Measurements from ENCODE around the gene FAHD1.

FAHD1 gene

DNA sequence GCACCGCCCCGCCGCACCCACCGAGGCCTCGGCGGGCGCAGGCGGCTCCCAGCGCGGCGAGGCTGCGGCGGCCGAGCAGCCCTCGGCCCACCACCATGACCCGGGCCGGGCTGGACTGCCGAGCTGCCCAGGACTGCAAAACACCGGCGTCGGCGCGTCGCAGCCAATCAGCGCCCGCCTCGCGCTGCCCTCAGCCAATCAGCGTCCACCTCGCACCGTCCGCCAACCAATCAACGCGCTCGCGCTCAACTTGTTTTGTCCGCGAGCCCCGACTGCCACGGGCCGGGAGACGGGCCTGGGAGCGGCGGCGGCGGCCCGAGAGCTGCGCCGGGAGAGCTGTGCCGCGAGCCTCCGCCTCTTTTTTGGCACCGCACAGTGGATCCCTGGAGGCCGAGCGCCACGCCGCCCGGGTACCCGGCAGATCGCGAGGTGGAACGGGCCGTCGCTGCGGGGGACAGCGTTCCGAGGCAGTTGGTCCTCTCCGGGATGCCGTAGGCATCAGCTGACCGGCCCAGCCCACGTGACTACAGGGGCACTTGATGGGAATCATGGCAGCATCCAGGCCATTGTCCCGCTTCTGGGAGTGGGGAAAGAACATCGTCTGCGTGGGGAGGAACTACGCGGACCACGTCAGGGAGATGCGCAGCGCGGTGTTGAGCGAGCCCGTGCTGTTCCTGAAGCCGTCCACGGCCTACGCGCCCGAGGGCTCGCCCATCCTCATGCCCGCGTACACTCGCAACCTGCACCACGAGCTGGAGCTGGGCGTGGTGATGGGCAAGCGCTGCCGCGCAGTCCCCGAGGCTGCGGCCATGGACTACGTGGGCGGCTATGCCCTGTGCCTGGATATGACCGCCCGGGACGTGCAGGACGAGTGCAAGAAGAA is at the start of gene FAHD1, which contains the start of gene HAGH:
Gene FAHD1 (plus strand): TSS at position 516 of the 883 bp plus-strand sequence. CDS start 33 bp downstream, at position 549.
Gene HAGH (minus strand): TSS at position 135 of the 883 bp plus-strand sequence. CDS start 38 bp downstream, at position 97.
- peak; percentile 83 to 92 for DNase-seq

DNA sequence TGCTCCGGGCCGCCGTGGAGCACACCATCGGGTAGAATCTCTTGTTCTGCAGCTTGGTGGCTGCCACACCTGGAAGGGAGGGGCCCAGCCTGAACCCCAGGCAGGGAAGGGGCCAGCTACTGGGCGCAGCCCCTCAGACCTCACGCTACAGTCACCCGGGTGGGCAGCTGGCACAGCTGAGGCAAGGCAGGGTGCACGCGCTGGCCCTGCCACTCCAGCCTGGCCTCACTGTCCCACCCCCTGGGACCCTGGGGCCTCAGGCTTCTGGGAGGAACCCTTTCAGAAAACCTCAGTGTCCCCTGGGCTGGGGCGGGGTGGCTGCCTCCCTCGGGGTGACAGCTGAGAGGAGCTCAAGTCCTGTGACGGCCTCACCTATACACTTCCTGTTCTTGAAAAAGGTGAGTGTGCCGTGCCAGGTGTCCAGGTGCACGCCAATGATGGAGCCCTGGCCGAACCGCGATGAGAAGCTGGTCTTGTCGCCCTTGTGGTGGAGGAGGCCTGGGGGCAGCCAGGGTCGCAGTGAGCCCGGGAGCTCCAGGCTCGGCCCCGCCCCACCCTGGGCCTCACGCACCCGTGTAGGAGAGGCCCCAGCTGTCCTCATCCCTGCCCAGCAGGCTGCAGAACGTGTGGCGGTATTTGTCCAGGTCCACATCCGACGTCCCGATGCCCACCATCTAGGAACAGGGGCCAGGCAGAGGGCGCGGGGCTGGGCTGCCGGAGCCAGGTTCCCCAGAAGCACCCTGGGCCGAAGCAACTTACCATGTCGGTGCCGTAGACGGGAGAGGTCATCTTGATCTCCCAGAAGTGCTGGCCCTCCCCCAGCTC is 49.4 kb upstream of the FAHD1 start:
- no peak for DNase-seq

DNA sequence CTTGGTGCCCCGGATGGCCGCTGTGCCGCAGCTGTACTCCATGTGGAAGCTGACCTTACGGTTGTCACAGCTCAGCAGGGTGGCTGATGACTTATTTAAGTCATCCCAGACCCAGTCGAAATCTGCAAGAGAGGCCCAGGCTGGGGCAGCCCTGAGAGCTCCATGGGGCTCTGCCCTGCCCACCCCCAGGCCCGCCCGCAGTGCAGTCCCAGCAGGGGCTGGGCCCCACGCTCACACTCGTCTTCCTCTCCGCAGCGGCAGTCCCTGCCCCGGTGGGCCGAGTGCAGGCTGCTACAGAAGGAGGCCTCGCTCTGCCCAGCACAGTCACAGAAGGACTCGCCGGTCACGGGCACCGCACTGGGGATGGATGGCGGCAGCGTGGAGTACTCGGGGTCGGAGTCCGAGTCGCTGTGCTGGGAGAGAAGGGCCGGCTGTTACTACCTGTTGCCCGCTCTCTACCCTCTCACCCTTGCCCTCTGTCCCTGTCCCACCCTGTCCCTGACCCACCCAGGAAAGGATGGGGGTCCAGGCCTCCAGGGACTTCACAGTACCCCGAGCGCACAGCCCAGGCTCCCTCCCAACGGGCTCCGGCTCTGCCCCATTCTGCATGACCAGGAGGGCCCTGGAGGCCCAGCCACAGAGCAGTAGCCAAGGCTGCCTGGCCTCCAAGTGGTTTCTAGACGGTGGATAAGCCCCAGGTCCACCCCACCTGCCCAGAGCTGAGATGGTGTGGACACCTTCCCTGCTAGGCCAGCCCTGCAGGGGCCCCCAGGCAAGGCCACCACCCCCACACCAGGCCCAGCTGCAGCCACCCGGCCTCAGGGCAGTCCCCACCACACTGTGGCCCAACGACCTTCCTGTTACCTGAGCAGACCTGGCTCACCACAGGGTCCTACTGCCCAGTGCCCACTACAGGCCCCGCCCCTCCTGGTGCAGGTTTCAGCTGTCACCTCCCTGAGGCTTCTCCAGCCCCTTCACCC is 48.5 kb upstream of the FAHD1 start:
- DNase-seq, result no peak

DNA sequence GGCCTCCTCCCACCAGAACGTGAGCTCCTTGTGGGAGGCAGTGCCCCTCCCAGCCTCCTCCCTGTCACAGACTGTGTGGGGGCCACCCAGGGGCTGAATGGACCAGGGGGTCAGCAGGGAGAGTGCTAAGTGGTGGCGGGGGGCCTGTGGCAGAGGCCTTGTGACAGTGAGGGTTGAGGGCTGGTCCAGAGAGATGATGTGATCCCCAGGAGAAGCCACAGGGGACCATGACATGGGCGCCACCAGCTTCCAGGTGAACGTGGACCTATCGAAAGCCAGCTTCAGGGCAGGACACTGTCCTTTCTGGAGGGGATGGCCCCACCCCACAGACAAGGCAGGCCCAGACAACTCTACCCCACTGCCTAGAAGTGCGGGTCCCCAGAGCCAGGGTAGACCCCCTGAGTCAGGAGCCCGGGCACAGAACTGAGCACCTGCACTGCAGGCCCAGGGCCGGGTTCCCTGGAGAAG is 47.7 kb upstream of the FAHD1 start:
- no peak for DNase-seq

DNA sequence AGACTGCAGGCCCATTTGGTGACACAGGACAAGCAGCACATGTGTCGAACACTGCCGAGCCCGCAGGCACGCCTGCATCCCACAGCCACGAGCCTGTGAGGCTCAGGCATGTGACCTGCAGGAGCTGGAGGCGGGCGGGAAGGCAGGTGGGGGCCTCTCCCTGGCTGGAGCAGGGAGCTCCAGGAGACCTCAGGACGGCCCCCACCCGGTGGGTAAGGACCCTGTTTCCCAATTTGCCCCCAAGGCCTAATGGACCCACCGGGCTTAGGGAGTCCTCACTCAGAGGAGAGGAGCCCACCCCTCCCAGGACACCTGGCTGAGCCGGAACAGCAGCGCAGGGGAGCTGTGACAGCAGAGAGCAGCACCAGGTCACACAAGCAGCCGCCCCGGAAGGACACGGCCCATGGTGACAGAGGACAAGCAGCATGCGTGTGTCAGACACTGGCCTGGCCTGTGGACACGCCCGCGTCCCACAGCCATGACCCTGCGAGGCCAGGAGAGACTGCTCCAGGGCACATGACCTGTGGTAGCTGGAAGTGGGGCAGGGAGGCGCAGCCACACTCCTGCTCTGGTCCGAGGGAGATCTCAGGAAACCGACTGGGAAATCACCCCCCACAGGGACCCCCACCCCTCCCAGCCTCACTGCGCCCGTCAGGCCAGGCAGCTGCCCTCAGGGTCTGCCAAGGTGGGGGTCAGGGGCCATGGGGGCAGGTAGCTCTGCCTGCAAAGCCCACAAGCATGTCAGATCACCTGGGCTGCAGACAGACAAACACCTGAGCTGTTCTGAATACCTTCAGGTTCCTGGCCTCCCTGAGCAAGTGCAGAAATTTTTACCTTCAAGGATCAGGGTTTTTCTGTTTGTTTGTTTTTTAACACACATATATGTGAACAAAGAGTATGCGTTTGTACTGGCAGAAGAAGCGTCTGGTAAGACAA is 47.0 kb upstream of the FAHD1 start:
- no peak for DNase-seq

DNA sequence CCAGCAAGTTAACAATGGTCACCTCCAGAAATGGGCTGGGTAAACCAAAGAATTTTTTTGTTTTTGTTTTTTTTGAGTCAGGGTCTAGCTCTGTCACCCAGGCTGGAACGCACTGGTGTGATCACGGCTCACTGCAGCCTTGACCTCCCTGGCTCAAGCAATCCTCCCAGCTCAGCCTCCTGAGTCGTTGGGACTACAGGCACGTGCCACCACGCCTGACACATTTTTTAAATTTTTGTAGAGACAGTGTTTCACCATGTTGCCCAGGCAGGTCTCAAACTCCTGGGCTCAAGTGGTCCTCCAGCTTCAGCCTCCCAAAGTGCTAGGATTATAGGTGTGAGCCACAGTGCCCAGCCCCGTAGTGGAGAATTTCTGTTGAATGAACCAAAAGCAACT is 46.3 kb upstream of the FAHD1 start:
- DNase-seq, result no peak

DNA sequence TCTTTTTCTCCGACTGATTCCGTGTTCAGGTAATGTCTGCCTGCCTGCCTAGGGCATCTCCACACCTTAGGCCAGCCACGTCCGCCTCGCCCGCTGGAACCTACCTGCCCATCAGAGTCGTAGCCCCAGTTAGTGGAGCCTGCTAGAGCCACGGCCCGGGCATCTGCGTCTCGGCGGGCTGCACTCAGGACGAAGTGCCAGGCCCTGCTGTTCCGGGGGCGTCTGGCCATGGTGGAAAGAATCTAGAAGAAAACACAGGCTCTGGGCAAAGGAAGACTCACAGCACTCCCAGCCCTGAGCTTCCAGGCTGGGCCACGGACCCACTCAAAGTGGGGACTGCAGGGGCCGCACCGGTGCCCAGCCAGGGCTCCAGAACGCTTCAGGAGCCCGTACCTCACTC is 45.8 kb upstream of the FAHD1 start:
- no peak for DNase-seq

DNA sequence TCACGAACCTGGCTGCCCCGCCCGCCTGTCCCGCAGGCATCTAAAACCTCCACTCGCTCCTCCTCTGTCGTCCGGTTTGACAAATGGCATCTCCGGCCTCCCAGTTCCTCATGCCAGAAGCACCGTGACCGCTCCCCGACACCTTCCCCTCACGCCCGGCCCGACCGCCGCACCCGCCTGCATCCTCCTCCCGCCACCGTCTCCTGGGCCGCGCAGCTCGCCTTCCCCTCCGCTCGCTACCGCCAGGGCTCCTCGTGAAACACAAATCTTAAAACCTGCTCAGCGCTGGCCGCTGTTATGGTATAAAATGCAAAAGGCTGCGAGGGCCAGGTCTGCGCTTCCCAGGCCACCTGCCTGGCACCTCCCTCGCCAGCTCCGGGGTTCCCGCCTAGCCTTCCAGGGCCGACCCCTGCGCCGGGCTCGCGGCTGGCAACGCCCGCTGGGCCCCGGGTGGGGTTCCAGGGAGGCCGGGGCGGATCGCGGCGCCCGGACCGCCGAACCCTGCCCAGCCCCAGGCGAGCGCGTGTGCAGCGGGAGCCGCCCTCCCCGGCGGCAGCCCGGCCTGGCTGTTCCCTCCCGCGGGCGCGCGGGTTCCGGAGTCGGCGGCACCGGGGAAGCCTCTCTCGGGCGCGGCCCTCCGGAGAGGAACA is 45.1 kb upstream of the FAHD1 start:
- DNase-seq, result no peak

DNA sequence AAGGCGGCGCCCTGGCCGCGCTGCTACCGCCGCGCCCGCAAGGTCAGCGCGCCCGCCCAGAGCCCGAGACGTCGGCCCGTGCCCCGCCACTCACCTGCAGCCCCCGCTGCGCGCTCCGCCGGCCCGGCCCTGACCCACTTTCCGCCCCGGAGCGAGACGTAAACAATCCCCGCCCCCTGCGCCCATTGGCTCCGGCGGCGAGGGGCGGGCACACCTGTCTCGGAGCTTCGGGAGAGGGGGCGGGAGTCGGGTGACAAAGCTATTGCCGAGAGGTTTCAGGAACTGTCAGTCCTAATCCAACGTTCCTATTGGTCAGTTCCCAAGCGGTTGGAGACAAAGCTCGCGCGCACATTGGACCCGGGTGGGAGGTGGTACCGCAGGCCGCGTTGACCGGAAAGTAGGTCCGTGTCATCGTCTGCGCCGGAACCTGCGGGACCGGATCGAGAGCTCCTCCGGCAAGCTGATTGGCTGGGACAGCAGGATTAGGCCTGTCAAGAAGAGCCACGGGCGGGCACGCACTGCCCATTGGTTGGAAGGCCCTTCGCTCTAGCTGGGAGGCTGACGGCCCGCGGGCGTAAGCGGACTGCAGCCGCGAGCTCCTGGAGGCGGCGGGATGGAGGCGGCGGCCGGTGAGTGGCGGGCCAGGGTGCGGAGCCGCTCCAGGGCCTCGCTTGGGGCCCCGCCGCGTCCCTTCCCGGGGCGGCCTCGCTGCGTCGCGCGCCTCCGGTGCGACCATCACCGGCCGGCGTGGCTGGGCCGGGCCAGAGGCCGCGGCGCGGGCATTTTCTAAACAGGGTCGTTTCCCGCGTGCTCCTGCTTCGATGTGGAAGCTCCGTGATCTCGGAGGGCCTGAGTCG is 44.4 kb upstream of the FAHD1 start, which contains the start of the genes NUBP2 and SPSB3:
Gene NUBP2 (plus strand): TSS at position 553 of the 857 bp plus-strand sequence. CDS start 61 bp downstream, at position 614.
Gene SPSB3 (minus strand): TSS at position 164 of the 857 bp plus-strand sequence. CDS start 1,088 bp downstream, outside the sequence.
- DNase-seq, result peak; percentile 99

DNA sequence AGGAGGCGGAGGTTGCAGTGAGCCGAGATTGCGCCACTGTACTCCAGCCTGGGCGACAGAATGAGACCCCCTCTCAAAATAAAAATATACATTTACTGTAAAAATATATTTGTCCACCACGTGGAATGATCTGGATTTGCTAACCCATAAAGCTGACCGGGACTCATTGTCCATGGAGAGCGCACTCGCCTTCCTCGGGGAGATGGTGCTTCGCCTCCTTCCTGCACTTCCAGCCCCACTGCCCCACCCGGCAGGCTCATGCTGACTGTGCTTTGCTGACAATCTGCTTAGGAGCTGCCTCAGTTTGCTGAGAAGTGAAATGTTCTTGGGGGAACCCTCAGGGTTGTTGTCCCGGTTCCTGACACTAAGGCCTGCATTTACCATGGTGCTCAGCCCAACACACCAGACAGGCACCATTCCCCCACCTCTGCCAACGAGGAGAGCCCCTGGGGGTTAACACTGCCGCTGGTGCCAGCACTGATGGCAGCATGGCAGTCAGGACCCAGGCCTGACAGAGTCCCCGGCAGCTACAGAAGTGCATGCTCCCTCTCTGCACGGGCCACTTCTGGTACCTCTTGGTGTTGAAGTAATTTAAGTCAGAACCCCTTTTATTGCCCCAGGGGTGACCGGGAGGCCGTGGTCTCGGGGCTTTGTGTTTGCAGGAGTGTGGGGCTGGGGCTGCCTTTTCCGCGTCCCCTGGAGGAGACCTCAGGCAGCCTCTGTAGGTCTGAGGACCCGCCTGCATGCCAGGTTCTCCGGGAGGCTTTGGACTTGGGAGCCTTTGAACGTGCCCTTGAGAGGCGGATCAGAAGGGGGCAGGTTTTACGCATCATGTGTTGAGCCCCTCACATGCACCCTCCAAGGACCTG is 41.8 kb upstream of the FAHD1 start:
- no peak for DNase-seq

DNA sequence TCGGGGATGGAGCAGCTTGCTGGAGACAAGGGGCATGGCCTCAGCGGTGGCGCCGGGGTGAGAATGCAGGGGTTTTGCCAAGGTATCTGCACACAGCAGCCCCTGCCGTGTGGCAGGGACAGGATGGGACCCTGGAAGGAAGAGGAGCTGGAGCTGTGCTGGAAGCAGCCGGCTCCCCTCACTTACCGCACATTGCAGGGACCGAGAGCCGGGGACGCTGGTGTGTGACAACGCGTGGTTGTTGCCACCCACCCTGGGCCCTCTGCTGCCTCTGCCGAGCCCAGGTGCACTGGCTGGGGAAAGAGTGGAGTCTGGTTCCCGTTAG is 41.2 kb upstream of the FAHD1 start:
- no peak for DNase-seq

DNA sequence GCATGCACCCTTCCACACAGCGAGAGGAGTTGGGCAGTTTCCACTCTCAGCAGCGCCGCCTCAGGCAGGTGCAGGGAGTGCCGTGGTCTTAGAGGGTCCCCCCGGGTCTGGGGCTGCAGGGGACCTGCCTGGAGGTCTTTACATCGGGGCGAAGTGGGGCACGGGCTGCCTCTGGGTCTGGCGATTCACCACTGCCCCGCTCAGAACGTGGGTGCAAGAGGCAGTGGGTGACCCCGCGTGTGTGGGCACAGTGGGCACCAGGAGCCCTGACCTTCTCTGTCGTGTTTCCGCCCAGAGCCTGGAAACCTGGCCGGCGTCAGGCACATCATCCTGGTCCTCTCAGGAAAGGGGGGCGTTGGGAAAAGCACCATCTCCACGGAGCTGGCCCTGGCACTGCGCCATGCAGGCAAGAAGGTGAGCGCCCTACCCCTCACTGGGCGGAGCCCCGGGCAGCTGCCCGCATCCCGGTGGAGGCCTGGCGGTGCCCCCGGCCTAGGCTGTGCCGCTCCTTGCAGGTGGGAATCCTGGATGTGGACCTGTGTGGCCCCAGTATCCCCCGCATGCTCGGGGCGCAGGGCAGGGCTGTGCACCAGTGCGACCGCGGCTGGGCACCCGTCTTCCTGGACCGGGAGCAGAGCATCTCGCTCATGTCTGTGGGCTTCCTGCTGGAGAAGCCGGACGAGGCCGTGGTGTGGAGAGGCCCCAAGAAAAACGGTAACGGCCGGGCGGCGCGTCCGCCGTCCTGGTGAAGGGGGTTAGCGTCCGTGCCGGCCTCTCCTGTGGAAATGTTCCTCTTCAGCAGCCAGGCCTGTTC is 40.6 kb upstream of the FAHD1 start:
- DNase-seq, result no peak

DNA sequence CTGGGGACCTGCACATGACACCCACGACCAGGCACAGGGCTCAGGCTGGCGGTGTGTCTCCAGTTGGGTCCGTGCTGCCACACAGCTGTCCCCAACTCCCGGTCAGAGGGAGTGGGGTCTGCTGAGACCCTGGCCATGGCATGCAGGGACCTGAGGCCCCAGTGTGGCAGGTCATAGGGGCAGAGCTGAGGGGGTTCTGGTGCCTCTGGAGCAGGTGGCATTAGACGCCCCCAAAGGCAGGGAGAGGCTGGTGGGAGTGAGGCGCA is 40.0 kb upstream of the FAHD1 start:
- no peak for DNase-seq

DNA sequence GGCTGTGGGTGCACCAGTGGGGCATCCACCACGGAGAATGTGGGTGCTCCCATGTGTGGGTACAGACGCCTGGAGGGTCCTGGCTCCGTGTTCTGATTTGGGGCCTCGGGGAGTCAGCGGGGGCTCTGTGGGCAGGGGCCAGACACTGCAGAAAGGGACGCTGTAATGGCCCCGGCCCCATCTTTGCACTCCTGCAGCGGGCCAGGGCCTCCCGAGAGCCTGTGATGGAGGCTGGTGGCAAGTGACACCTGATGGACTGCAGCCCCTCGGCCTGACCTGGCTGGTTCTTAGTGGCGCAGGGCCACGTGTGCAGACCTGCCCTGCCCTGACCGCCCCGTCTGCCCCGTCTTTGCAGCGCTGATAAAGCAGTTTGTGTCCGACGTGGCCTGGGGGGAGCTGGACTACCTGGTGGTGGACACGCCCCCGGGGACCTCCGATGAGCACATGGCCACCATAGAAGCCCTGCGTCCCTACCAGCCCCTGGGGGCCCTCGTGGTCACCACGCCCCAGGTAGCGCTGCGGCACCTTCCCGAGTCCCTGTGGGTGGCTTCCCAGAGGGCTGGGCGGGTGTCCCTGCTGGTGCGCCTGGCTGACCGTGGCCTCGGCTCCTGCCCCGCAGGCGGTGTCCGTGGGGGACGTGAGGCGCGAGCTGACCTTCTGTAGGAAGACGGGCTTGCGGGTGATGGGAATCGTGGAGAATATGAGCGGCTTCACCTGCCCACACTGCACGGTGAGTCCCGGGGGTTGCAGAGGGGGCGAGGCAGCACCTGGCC is 39.5 kb upstream of the FAHD1 start:
- no peak for DNase-seq

DNA sequence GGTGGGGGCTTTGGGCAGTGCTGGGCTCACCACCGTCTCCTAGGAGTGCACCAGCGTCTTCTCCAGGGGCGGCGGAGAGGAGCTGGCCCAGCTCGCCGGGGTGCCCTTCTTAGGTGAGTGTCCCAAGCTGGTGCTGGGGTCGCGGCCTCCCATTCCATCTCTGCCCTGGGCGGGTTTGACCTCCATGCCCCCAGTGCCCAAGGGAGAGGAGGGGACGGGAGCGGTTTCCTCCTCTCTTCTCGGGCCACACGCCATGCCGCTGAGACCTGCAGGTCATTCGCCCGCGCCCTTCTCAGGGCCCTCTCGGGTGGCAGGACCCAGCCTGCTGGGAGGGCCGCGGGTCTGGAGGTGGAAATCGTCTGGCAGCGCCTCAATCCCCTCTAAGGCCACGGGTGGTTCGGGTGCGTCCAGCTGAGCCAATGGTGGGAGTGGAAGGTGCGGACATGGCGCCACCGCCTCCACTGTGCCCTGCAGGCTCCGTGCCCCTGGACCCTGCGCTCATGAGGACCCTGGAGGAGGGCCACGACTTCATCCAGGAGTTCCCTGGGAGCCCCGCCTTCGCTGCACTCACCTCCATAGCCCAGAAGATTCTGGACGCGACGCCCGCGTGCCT is 38.8 kb upstream of the FAHD1 start:
- no peak for DNase-seq

DNA sequence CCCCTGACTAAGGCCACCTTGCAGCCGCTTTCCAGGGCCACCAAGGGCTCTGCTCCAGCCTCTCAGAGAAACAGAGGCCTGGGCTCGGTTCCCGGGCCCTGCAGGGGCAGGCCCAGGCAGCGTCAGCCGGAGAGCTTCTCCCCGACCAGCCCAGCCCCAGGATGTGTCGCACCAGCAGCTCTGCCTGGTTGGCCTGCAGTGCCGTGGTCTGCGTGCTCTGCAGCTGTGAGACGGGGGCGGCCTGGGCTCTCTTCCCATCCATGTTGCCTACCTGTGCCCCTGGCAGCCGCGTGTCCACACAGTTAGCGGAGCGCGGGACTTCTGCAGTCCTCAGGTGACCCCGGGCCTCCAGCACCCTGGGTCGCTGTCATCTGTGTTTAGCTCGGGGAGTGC is 38.3 kb upstream of the FAHD1 start:
- DNase-seq, result no peak

DNA sequence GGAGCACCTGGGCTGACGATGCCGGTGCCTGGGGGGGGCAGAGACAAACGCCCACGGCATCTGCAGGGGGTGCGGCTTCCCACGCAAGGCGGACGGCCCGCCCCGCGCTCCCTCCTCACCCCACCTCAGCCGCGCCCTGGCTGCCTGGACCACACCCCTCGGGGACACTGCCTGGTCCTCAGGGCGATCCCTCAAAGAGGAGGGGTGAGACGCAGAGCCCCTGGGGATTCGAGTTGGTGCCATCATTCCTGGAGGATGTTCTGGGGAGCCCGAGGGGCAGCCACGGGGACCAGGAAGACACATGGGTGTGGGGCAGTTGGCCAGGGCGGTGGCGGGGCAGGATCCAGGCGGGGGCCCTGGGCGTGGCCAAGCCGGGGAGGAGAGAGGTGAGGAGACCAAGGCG is 37.4 kb upstream of the FAHD1 start:
- DNase-seq, result no peak
